DMS79 treated with DMSO at 0.1 percent for 48 hours (cell line): ENCODE measurements around the gene KMT2B.

Source experiments
- DNase-seq: peaks from one replicate; lab custom pipeline; 2025; lab: John Stamatoyannopoulos, UW

KMT2B gene

GRCh38 chr19:35780058-35780457 lies 62.3 kb downstream of the KMT2B start:
- DNase-seq, result no peak

- no peak for DNase-seq
Observed at GRCh38 chr19:35780717-35781116, 62.9 kb downstream of the KMT2B start.

DNA sequence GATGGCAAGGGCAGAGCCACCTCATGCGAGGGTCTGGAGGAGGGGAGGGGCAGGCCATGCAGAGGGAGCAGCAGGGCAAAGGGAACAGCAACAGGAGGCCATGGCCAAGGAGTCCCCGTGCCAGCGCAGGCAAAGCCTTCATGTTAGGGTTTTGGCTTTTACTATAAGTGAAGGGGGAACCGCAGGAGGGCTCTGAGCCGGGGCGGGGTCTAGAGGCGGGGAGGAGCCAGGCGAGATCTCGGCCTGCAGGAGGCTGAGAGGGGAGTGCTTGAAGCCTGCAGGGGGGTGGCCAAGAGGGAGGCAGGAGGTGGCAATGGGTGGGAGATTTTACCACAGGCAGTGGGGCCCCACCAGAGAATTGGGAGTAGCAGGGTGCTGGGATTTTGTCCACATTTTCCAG lies 63.8 kb downstream of the KMT2B start:
- DNase-seq, result no peak

GRCh38 chr19:35782589-35782988 lies 64.8 kb downstream of the KMT2B start:
- DNase-seq, result no peak

GRCh38 chr19:35783469-35784434 lies 65.9 kb downstream of the KMT2B start:
- DNase-seq, result no peak

DNA sequence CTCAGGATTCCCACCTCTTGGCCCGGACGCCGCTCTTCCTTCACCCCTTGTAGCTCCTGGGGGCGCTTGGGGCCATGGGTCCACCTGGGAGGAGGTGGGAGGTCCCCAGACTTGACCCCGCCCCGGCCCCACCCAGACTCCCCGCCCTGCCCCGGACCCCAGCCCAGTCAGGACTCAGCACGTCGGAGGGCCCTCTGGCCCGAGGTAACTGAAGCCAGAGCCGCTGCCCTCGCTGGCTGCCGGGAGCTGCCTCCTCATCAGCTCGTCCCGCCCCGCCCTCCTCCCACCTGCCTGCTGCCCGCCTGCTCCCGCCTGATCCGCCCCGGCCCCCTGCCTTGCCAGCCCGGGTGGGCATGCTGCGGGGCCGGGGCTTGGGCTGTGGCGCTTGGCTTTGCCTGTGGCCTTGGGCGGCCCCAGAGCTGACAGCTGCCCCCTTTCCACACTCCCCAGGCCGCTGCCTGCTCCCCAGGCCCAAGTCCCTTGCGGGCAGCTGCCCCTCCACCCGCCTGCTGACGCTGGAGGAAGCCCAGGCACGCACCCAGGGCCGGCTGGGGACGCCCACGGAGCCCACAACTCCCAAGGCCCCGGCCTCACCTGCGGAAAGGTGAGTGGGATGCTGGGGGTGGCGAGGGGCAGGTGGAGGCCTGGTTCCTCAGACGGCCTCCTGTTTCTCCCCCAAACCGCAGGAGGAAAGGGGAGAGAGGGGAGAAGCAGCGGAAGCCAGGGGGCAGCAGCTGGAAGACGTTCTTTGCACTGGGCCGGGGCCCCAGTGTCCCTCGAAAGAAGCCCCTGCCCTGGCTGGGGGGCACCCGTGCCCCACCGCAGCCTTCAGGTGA lies 66.9 kb downstream of the KMT2B start:
- no peak for DNase-seq

- DNase-seq, result no peak
Observed at GRCh38 chr19:35785339-35785627, 67.5 kb downstream of the KMT2B start.

DNA sequence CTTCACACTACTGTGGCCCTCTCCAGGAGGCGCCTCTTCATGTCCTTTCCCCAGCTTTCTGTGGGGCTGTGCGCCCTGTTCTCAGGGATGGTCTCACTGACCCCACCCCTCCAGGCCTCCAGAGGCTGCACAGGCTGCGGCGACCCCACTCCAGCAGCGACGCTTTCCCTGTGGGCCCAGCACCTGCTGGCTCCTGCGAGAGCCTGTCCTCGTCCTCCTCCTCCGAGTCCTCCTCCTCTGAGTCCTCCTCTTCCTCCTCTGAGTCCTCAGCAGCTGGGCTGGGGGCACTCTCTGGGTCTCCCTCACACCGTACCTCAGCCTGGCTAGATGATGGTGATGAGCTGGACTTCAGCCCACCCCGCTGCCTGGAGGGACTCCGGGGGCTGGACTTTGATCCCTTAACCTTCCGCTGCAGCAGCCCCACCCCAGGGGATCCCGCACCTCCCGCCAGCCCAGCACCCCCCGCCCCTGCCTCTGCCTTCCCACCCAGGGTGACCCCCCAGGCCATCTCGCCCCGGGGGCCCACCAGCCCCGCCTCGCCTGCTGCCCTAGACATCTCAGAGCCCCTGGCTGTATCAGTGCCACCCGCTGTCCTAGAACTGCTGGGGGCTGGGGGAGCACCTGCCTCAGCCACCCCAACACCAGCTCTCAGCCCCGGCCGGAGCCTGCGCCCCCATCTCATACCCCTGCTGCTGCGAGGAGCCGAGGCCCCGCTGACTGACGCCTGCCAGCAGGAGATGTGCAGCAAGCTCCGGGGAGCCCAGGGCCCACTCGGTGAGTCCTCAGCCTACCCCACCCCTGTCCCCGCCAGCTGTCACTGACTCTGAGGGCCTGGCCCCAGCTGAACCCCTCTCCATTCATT lies 68.7 kb downstream of the KMT2B start:
- DNase-seq, result no peak

GRCh38 chr19:35787227-35787799 lies 69.5 kb downstream of the KMT2B start:
- no peak for DNase-seq
